GM19395 (cell line): ENCODE data around the gene PTN.
"Not testable (repeated sequence)": the region's sequence is repeated elsewhere in the genome, so short reads cannot be mapped to it uniquely, and the experiment has no call there.

ENCODE experiments used
- ATAC-seq: cut with Tn5 transposase; IDR thresholded peaks from one replicate; pipeline ENCODE4 v1.9.1; 2021; ENCODE audit warnings: mild to moderate bottlenecking, moderate library complexity; ENCODE audit not compliant: unreplicated experiment

PTN gene

DNA sequence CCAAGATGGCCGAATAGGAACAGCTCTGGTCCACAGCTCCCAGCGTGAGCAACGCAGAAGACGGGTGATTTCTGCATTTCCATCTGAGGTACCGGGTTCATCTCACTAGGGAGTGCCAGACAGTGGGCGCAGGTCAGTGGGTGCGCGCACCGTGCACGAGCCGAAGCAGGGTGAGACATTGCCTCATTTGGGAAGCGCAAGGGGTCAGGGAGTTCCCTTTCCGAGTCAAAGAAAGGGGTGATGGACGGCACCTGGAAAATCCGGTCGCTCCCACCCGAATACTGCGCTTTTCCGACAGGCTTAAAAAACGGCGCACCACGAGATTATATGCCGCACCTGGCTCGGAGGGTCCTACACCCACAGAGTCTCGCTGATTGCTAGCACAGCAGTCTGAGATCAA lies 161.9 kb downstream of the PTN start:
- not testable (repeated sequence) for ATAC-seq
